ENCODE data around the gene SERPINB4. TPM values are rescaled to one million over a fixed set of nuclear protein-coding genes. Genes with fewer than 3 reads are reported as not detected.
"Not testable (repeated sequence)": the region's sequence is repeated elsewhere in the genome, so short reads cannot be mapped to it uniquely, and the experiment has no call there.

Gene SERPINB4
- total RNA-seq, result not detected in 2 replicates

- not testable (repeated sequence) for DNase-seq (ENCODE audit: low read depth); H3K4me3 ChIP-seq (ENCODE audit: low read depth, low read length)
These were observed at the start of gene SERPINB4 for GRCh38 chr18:63644142-63644541. SERPINB4 (minus strand) TSS chr18:63644256; CDS start chr18:63643577, 679 bp downstream.

- no peak overlapping the region for H3K4me3 ChIP-seq (ENCODE audit: low read depth, low read length)
- DNase-seq (ENCODE audit: low read depth), result no peak
- no peak for TF ChIP-seq CTCF (IDR thresholded peaks at IDR 0.05; ENCODE audit: insufficient read depth, low read depth, low read length)
These were observed 45.0 kb upstream of the SERPINB4 start for GRCh38 chr18:63689064-63689463.

- TF ChIP-seq CTCF (IDR thresholded peaks at IDR 0.05; ENCODE audit: insufficient read depth, low read depth, low read length), result no peak
- no peak overlapping the region for H3K4me3 ChIP-seq (ENCODE audit: low read depth, low read length)
- DNase-seq (ENCODE audit: low read depth), result peak; percentile 34
These were observed 42.8 kb upstream of the SERPINB4 start for GRCh38 chr18:63686871-63687270.

- no peak for DNase-seq (ENCODE audit: low read depth)
- TF ChIP-seq CTCF (IDR thresholded peaks at IDR 0.05; ENCODE audit: insufficient read depth, low read depth, low read length), result no peak
- no peak overlapping the region for H3K4me3 ChIP-seq (ENCODE audit: low read depth, low read length)
These were observed 40.7 kb upstream of the SERPINB4 start for GRCh38 chr18:63684718-63685117.

- no peak for DNase-seq (ENCODE audit: low read depth)
- H3K4me3 ChIP-seq (ENCODE audit: low read depth, low read length), result no peak overlapping the region
- no peak for TF ChIP-seq CTCF (IDR thresholded peaks at IDR 0.05; ENCODE audit: insufficient read depth, low read depth, low read length)
These were observed 39.8 kb upstream of the SERPINB4 start for GRCh38 chr18:63683890-63684289.

GRCh38 chr18:63683152-63683551, 39.1 kb upstream of the SERPINB4 start:
- peak; percentile 90 for DNase-seq (ENCODE audit: low read depth)
- TF ChIP-seq CTCF (IDR thresholded peaks at IDR 0.05; ENCODE audit: insufficient read depth, low read depth, low read length), result no peak
- H3K4me3 ChIP-seq (ENCODE audit: low read depth, low read length), result no peak overlapping the region

GRCh38 chr18:63681449-63682340, 37.6 kb upstream of the SERPINB4 start:
- DNase-seq (ENCODE audit: low read depth), result no peak
- TF ChIP-seq CTCF (IDR thresholded peaks at IDR 0.05; ENCODE audit: insufficient read depth, low read depth, low read length), result no peak
- H3K4me3 ChIP-seq (ENCODE audit: low read depth, low read length), result no peak overlapping the region

Data from fibroblast of villous mesenchyme (primary cell).